AG09309 (cell line): ENCODE measurements around the gene NIPBL.
A peak's percentile ranks its signal among the peaks of the same experiment; 100 is the strongest.

Experiments
- DNase-seq: peaks from one replicate; pipeline ENCODE4 v3.0.0-alpha.2; 2010; ENCODE audit warnings: low read depth
- H3K4me3 ChIP-seq: 2 replicates; pipeline ENCODE4 v1.5.1; 2011; ENCODE audit warnings: mild to moderate bottlenecking, low read depth, low read length, moderate library complexity; ENCODE audit not compliant: control insufficient read depth
- CTCF ChIP-seq: IDR thresholded peaks from 2 replicates; pipeline ENCODE4 v1.5.1; 2011; ENCODE audit warnings: mild to moderate bottlenecking, low read depth, low read length, inconsistent platforms; ENCODE audit not compliant: insufficient read depth, control insufficient read depth; ENCODE audit errors: missing control alignments

The NIPBL gene

GRCh38 chr5:36945687-36946086, 69.1 kb downstream of the NIPBL start:
- TF ChIP-seq CTCF: no peak
- no peak overlapping the region for H3K4me3 ChIP-seq
- no peak for DNase-seq

- no peak for DNase-seq
- no peak overlapping the region for H3K4me3 ChIP-seq
- TF ChIP-seq CTCF: no peak
Observed at GRCh38 chr5:36946101-36946500, 69.5 kb downstream of the NIPBL start.

- DNase-seq: no peak
- TF ChIP-seq CTCF: no peak
- no peak overlapping the region for H3K4me3 ChIP-seq
Observed at GRCh38 chr5:36948041-36948440, 71.5 kb downstream of the NIPBL start.

GRCh38 chr5:36948650-36949049, 72.1 kb downstream of the NIPBL start:
- H3K4me3 ChIP-seq: no peak overlapping the region
- no peak for TF ChIP-seq CTCF
- DNase-seq: no peak

- no peak for TF ChIP-seq CTCF
- no peak overlapping the region for H3K4me3 ChIP-seq
- DNase-seq: no peak
Observed at GRCh38 chr5:36949593-36949992, 73.0 kb downstream of the NIPBL start.

GRCh38 chr5:36950586-36951457, 74.3 kb downstream of the NIPBL start:
- H3K4me3 ChIP-seq: no peak overlapping the region

More at GRCh38 chr5:36950586-36951457, 74.3 kb downstream of the NIPBL start:
- peak; percentile 33 for DNase-seq
- no peak for TF ChIP-seq CTCF
